ENCODE data around the gene DLG3. TPM values are rescaled to one million over a fixed set of nuclear protein-coding genes. Genes with fewer than 3 reads are reported as not detected.

DLG3 gene
- polyA plus RNA-seq, 3 donors: 0.12 to 0.17 TPM; not detected in 1

DNA sequence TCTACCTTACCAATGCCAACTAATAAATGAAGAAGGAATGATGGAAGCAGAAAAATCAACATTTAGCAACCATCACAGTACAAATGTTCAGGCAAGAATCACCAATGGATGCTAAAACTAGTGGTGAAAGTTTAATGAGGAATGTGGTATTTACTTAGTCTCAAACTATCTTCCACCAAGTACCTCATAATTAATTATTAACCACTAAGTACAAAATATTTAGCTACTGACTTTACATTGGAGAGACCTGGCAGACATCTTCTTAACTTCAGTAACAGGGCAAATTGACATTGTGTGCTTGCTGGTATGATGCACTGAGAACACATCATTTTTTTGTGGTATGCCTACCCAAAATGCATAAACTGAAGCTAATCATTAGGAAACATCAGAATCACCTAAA lies 82.4 kb downstream of the DLG3 start:
- no peaks in the 10 kb centered on the region for H3K9me3 ChIP-seq (replicated peaks in 1 of 2; ENCODE audit: control insufficient read depth in 1 of 2, insufficient read depth in 1 of 2, low read length in 2 of 2)
- peaks cover 0 to 5% (median 2%) of the 10 kb centered on the region in 3 donors for H3K27me3 Mint-ChIP-seq (ENCODE audit: low read depth in 3 of 3)
- no peak overlapping the region for H3K4me2 ChIP-seq (replicated peaks; ENCODE audit: extremely low read depth, low read length, poor library complexity, severe bottlenecking)
- H3K4me3 Mint-ChIP-seq: no peak overlapping the region
- H3K36me3 Mint-ChIP-seq: no peaks in the 10 kb centered on the region
- H3K4me1 Mint-ChIP-seq: peaks cover 6% of the 10 kb centered on the region
- H2AFZ ChIP-seq (ENCODE audit: insufficient read depth, low read depth, low read length, poor library complexity, severe bottlenecking): no peak overlapping the region
- H3K79me2 ChIP-seq (ENCODE audit: insufficient read depth, low read length): no peaks in the 10 kb centered on the region
- no peaks in the 10 kb centered on the region for H4K20me1 ChIP-seq (ENCODE audit: insufficient read depth, low read length)
- H3K4me3 ChIP-seq (replicated peaks in 1 of 3; ENCODE audit: low read depth in 2 of 3, low read length in 3 of 3): no peak overlapping the region
- H3K27ac Mint-ChIP-seq: no peak overlapping the region
- H3K27ac ChIP-seq (ENCODE audit: low read depth in 1 of 2, low read length in 2 of 2): no peak overlapping the region
- peaks cover 0 to 7% (median under 1%) of the 10 kb centered on the region in 7 donors for H3K9me3 Mint-ChIP-seq
- no peaks in the 10 kb centered on the region for H3K36me3 ChIP-seq (replicated peaks in 1 of 2; ENCODE audit: control insufficient read depth in 1 of 2, insufficient read depth in 2 of 2, low read length in 2 of 2)
- no peaks in the 10 kb centered on the region for H3K27me3 ChIP-seq (ENCODE audit: control insufficient read depth in 2 of 2, insufficient read depth in 2 of 2, low read length in 2 of 2)
- intact Hi-C loops (cut with micrococcal nuclease): no loop called here
- TF ChIP-seq, protein P1, sequence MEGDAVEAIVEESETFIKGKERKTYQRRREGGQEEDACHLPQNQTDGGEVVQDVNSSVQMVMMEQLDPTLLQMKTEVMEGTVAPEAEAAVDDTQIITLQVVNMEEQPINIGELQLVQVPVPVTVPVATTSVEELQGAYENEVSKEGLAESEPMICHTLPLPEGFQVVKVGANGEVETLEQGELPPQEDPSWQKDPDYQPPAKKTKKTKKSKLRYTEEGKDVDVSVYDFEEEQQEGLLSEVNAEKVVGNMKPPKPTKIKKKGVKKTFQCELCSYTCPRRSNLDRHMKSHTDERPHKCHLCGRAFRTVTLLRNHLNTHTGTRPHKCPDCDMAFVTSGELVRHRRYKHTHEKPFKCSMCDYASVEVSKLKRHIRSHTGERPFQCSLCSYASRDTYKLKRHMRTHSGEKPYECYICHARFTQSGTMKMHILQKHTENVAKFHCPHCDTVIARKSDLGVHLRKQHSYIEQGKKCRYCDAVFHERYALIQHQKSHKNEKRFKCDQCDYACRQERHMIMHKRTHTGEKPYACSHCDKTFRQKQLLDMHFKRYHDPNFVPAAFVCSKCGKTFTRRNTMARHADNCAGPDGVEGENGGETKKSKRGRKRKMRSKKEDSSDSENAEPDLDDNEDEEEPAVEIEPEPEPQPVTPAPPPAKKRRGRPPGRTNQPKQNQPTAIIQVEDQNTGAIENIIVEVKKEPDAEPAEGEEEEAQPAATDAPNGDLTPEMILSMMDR (IDR thresholded peaks at IDR 0.05): no peak
- H3K9ac ChIP-seq (ENCODE audit: insufficient read depth, low read length, poor library complexity, severe bottlenecking): no peak overlapping the region
- H3K4me1 ChIP-seq (ENCODE audit: control insufficient read depth in 1 of 2, insufficient read depth in 2 of 2, low read length in 2 of 2): no peaks in the 10 kb centered on the region
- no peak for DNase-seq

- WGBS (ENCODE audit: insufficient coverage): 0% methylated on average over 2 of the region's 3 CpGs
- no peak overlapping the region for H3K4me3 Mint-ChIP-seq
- TF ChIP-seq, protein P1 (IDR thresholded peaks at IDR 0.05): no peak
Observed at GRCh38 chrX:70527610-70528345, 83.1 kb downstream of the DLG3 start.

More at GRCh38 chrX:70527610-70528345, 83.1 kb downstream of the DLG3 start:
- Histone ChIP-seq H2AFZ (ENCODE audit: insufficient read depth, low read depth, low read length, poor library complexity, severe bottlenecking) (no peak overlapping the region), H3K4me2 (replicated peaks; ENCODE audit: extremely low read depth, low read length, poor library complexity, severe bottlenecking) (no peak overlapping the region), H3K27ac (ENCODE audit: low read depth in 1 of 2, low read length in 2 of 2) (no peak overlapping the region), H3K27me3 (ENCODE audit: control insufficient read depth in 2 of 2, insufficient read depth in 2 of 2, low read length in 2 of 2) (no peaks in the 10 kb centered on the region), H3K9ac (ENCODE audit: insufficient read depth, low read length, poor library complexity, severe bottlenecking) (no peak overlapping the region), H3K79me2 (ENCODE audit: insufficient read depth, low read length) (no peaks in the 10 kb centered on the region), H3K36me3 (replicated peaks in 1 of 2; ENCODE audit: control insufficient read depth in 1 of 2, insufficient read depth in 2 of 2, low read length in 2 of 2) (no peaks in the 10 kb centered on the region), H4K20me1 (ENCODE audit: insufficient read depth, low read length) (no peaks in the 10 kb centered on the region), H3K4me1 (ENCODE audit: control insufficient read depth in 1 of 2, insufficient read depth in 2 of 2, low read length in 2 of 2) (no peaks in the 10 kb centered on the region), H3K4me3 (replicated peaks in 1 of 3; ENCODE audit: low read depth in 2 of 3, low read length in 3 of 3) (no peak overlapping the region), H3K9me3 (replicated peaks in 1 of 2; ENCODE audit: control insufficient read depth in 1 of 2, insufficient read depth in 1 of 2, low read length in 2 of 2) (no peaks in the 10 kb centered on the region)
- intact Hi-C loops (cut with micrococcal nuclease): no loop called here
- H3K4me1 Mint-ChIP-seq: peaks cover 6% of the 10 kb centered on the region
- DNase-seq: no peak
- H3K27ac Mint-ChIP-seq: peak overlapping the region in 2 of 7 donors; percentile 1 to 37
- H3K27me3 Mint-ChIP-seq (ENCODE audit: low read depth in 3 of 3): peaks cover 0 to 5% (median 2%) of the 10 kb centered on the region in 3 donors
- no peaks in the 10 kb centered on the region for H3K36me3 Mint-ChIP-seq
- peaks cover 0 to 7% (median 0%) of the 10 kb centered on the region in 7 donors for H3K9me3 Mint-ChIP-seq

Measured in CD14-positive monocyte (primary cell).